ENCODE measurements around the gene PER2.

PER2 gene

DNA sequence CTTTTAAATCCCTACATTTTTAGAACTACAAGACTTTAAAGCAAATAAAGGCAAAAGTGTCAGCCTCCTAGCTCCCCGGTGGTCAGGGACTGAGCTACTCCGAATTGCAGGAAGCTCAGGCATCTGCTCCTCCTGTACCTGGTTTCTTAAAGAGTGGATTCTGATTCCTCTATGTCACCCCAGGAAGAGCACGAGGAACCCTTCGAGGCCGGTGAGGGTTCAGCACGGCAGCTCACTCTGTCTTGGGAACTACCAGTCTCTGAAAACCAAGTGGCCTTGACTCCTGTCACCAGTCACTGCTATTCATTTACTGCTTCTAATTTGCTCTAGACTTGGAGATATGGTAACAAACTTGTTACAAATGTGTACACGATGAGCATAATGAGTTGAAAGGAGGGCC, 2.3 kb downstream of the PER2 start:
- peaks cover 71% of the 10 kb centered on the region for H3K79me2 ChIP-seq (ENCODE audit: low read length)
- no peak overlapping the region for H3K27ac ChIP-seq (ENCODE audit: low read length)
- H2AFZ ChIP-seq (ENCODE audit: low read depth, low read length): no peak overlapping the region
- no peak overlapping the region for H3K4me3 ChIP-seq (ENCODE audit: low read length)
- peaks cover 12% of the 10 kb centered on the region for H3K4me1 ChIP-seq (ENCODE audit: low read length)
- peaks cover 3% of the 10 kb centered on the region; the same call in 1 of the 2 replicates for H4K20me1 ChIP-seq (ENCODE audit: insufficient read depth, low read length)
- H3K4me2 ChIP-seq (ENCODE audit: low read length): no peak overlapping the region
- no peak overlapping the region for H3K9ac ChIP-seq (ENCODE audit: low read length)
- TF ChIP-seq, protein P1, sequence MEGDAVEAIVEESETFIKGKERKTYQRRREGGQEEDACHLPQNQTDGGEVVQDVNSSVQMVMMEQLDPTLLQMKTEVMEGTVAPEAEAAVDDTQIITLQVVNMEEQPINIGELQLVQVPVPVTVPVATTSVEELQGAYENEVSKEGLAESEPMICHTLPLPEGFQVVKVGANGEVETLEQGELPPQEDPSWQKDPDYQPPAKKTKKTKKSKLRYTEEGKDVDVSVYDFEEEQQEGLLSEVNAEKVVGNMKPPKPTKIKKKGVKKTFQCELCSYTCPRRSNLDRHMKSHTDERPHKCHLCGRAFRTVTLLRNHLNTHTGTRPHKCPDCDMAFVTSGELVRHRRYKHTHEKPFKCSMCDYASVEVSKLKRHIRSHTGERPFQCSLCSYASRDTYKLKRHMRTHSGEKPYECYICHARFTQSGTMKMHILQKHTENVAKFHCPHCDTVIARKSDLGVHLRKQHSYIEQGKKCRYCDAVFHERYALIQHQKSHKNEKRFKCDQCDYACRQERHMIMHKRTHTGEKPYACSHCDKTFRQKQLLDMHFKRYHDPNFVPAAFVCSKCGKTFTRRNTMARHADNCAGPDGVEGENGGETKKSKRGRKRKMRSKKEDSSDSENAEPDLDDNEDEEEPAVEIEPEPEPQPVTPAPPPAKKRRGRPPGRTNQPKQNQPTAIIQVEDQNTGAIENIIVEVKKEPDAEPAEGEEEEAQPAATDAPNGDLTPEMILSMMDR (IDR thresholded peaks at IDR 0.05; ENCODE audit: low read depth, low read length): no peak
- no peak for TF ChIP-seq EZH2phosphoT487 (IDR thresholded peaks at IDR 0.05; ENCODE audit: low read depth)
- H3K9me3 ChIP-seq (ENCODE audit: insufficient read depth, low read length): no peaks in the 10 kb centered on the region
- H3K36me3 ChIP-seq (replicated peaks; ENCODE audit: low read depth, low read length): no peaks in the 10 kb centered on the region
- H3K27me3 ChIP-seq (ENCODE audit: low read depth, low read length): no peaks in the 10 kb centered on the region

GRCh38 chr2:238285653-238286082, 2.7 kb downstream of the PER2 start:
- H3K4me1 ChIP-seq (ENCODE audit: low read length): peaks cover 12% of the 10 kb centered on the region

DNA sequence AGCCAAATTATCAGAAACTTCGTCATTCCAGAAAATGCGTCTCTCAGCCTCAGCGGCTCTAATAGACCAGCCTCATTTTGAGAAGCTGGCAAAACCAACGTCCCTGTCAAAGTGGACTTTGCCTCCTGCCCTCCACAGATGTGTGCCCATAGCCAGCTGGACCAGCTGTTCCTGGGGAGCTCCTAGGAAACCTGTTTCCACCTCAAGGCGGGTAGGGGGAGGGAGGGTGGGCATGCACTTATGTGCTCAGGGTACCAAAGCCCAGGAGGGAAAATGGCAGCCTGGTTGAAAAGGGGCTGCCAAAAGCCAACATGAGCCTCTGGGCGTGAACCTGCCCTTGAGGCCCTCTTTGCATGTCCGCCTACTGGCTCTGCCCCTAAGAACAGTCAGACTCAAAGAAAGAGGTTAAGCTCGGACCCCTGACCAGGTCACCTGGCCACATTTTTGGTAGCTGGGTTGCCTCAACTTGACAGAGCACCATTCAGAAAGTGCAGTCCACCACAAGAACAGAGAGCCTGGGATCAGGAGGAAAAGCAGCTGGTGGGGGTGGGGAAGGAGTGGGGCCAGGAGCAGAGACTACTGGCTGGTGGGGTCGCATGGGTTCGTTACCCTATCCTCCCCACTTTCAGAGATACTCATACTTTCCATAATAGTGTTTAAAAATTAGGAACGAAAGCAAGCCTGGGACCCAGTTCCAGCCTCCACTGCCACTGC, 3.5 kb downstream of the PER2 start:
- Histone ChIP-seq H3K9me3 (ENCODE audit: insufficient read depth, low read length) (no peaks in the 10 kb centered on the region), H3K27ac (ENCODE audit: low read length) (no peak overlapping the region), H4K20me1 (ENCODE audit: insufficient read depth, low read length) (peaks cover 3% of the 10 kb centered on the region; the same call in 1 of the 2 replicates), H3K79me2 (ENCODE audit: low read length) (peaks cover 79% of the 10 kb centered on the region), H3K4me2 (ENCODE audit: low read length) (no peak overlapping the region), H3K27me3 (ENCODE audit: low read depth, low read length) (no peaks in the 10 kb centered on the region), H3K4me3 (ENCODE audit: low read length) (no peak overlapping the region), H3K9ac (ENCODE audit: low read length) (no peak overlapping the region), H3K4me1 (ENCODE audit: low read length) (peaks cover 12% of the 10 kb centered on the region), H2AFZ (ENCODE audit: low read depth, low read length) (no peak overlapping the region), H3K36me3 (replicated peaks; ENCODE audit: low read depth, low read length) (no peaks in the 10 kb centered on the region)
- TF ChIP-seq, protein P1 (IDR thresholded peaks at IDR 0.05; ENCODE audit: low read depth, low read length): no peak
- no peak for TF ChIP-seq EZH2phosphoT487 (IDR thresholded peaks at IDR 0.05; ENCODE audit: low read depth)

More at GRCh38 chr2:238285653-238286082, 2.7 kb downstream of the PER2 start:
- no peak overlapping the region for H2AFZ ChIP-seq (ENCODE audit: low read depth, low read length)
- H3K4me3 ChIP-seq (ENCODE audit: low read length): no peak overlapping the region
- peaks cover 3% of the 10 kb centered on the region; the same call in 1 of the 2 replicates for H4K20me1 ChIP-seq (ENCODE audit: insufficient read depth, low read length)
- H3K9ac ChIP-seq (ENCODE audit: low read length): no peak overlapping the region
- TF ChIP-seq, protein P1 (IDR thresholded peaks at IDR 0.05; ENCODE audit: low read depth, low read length): no peak
- no peak for TF ChIP-seq EZH2phosphoT487 (IDR thresholded peaks at IDR 0.05; ENCODE audit: low read depth)
- H3K36me3 ChIP-seq (replicated peaks; ENCODE audit: low read depth, low read length): no peaks in the 10 kb centered on the region
- no peak overlapping the region for H3K4me2 ChIP-seq (ENCODE audit: low read length)
- no peaks in the 10 kb centered on the region for H3K9me3 ChIP-seq (ENCODE audit: insufficient read depth, low read length)
- H3K79me2 ChIP-seq (ENCODE audit: low read length): peaks cover 72% of the 10 kb centered on the region
- no peak overlapping the region for H3K27ac ChIP-seq (ENCODE audit: low read length)
- H3K27me3 ChIP-seq (ENCODE audit: low read depth, low read length): no peaks in the 10 kb centered on the region

- Histone ChIP-seq H2AFZ (ENCODE audit: low read depth, low read length) (no peak overlapping the region), H3K9ac (ENCODE audit: low read length) (no peak overlapping the region), H3K79me2 (ENCODE audit: low read length) (peaks cover 95% of the 10 kb centered on the region), H3K4me1 (ENCODE audit: low read length) (peaks cover 8% of the 10 kb centered on the region), H4K20me1 (ENCODE audit: insufficient read depth, low read length) (peaks cover 3% of the 10 kb centered on the region; the same call in 1 of the 2 replicates), H3K4me3 (ENCODE audit: low read length) (no peak overlapping the region), H3K27ac (ENCODE audit: low read length) (no peak overlapping the region), H3K4me2 (ENCODE audit: low read length) (no peak overlapping the region), H3K9me3 (ENCODE audit: insufficient read depth, low read length) (no peaks in the 10 kb centered on the region), H3K27me3 (ENCODE audit: low read depth, low read length) (no peaks in the 10 kb centered on the region), H3K36me3 (replicated peaks; ENCODE audit: low read depth, low read length) (no peaks in the 10 kb centered on the region)
- TF ChIP-seq, protein P1 (IDR thresholded peaks at IDR 0.05; ENCODE audit: low read depth, low read length): no peak
- no peak for TF ChIP-seq EZH2phosphoT487 (IDR thresholded peaks at IDR 0.05; ENCODE audit: low read depth)
Measured at GRCh38 chr2:238282861-238283738, 5.3 kb downstream of the PER2 start.
